Mesendoderm (in vitro differentiated cells): ENCODE data around the gene PLEKHA5.

Source experiments
- DNase-seq: peaks from one replicate; pipeline ENCODE4 v3.0.0; 2013
- H2AK5ac ChIP-seq: 2 replicates; pipeline ENCODE4 v1.6.1; 2013; ENCODE audit warnings: low read length, inconsistent platforms
- H2BK120ac ChIP-seq: 2 replicates; pipeline ENCODE4 v1.6.1; 2013; ENCODE audit warnings: low read depth, mild to moderate bottlenecking, low read length, moderate library complexity, mixed read lengths
- H2BK15ac ChIP-seq: replicated peaks from 2 replicates; pipeline ENCODE4 v1.6.1; 2013; ENCODE audit warnings: low read depth, mild to moderate bottlenecking, moderate library complexity
- H2BK5ac ChIP-seq: 2 replicates; pipeline ENCODE4 v1.6.1; 2013; ENCODE audit warnings: low read length, inconsistent platforms
- H3K18ac ChIP-seq: 2 replicates; pipeline ENCODE4 v1.6.1; 2013; ENCODE audit warnings: mild to moderate bottlenecking, low read length, mixed read lengths
- H3K23ac ChIP-seq: one replicate; pipeline ENCODE4 v1.6.1; 2013; ENCODE audit warnings: low read length
- H3K27ac ChIP-seq: 2 replicates; pipeline ENCODE4 v1.5.1; 2013; ENCODE audit warnings: low read depth, mild to moderate bottlenecking, inconsistent platforms, low read length, moderate library complexity
- H3K27me3 ChIP-seq: 2 replicates; pipeline ENCODE4 v1.6.1; 2013; ENCODE audit warnings: low read length, control low read depth, mild to moderate bottlenecking, inconsistent platforms; ENCODE audit not compliant: insufficient read depth, poor library complexity
- H3K36me3 ChIP-seq: 2 replicates; pipeline ENCODE4 v1.6.1; 2013; ENCODE audit warnings: low read length, inconsistent platforms; ENCODE audit not compliant: control insufficient read depth, insufficient read depth
- H3K4ac ChIP-seq: one replicate; pipeline ENCODE4 v1.6.1; 2013; ENCODE audit warnings: low read depth, mild to moderate bottlenecking, low read length, moderate library complexity
- H3K4me1 ChIP-seq: 2 replicates; pipeline ENCODE4 v1.6.1; 2013; ENCODE audit warnings: low read depth, low read length, inconsistent platforms; ENCODE audit not compliant: control insufficient read depth
- H3K4me2 ChIP-seq: 2 replicates; pipeline ENCODE4 v1.6.1; 2013; ENCODE audit warnings: low read length
- H3K4me3 ChIP-seq: 2 replicates; pipeline ENCODE4 v1.5.1; 2013; ENCODE audit warnings: mild to moderate bottlenecking, low read length
- H3K56ac ChIP-seq: one replicate; pipeline ENCODE4 v1.6.1; 2013; ENCODE audit warnings: low read length
- H3K79me1 ChIP-seq: 2 replicates; pipeline ENCODE4 v1.6.1; 2013; ENCODE audit warnings: low read length, inconsistent platforms
- H3K79me2 ChIP-seq: 2 replicates; pipeline ENCODE4 v1.6.1; 2013; ENCODE audit warnings: mild to moderate bottlenecking, low read length; ENCODE audit not compliant: control insufficient read depth, insufficient read depth
- H3K9ac ChIP-seq: 2 replicates; pipeline ENCODE4 v1.6.1; 2013; ENCODE audit warnings: low read length, inconsistent platforms
- H4K5ac ChIP-seq: one replicate; pipeline ENCODE4 v1.6.1; 2013; ENCODE audit warnings: low read length
- H4K8ac ChIP-seq: one replicate; pipeline ENCODE4 v1.6.1; 2013; ENCODE audit warnings: low read depth, mild to moderate bottlenecking, control low read depth, low read length, moderate library complexity
- WGBS: extraction: QIAGEN DNeasy Blood & Tissue Kit; methylation state at CpG from one replicate; pipeline ENCODE4 v1.1.7; 2013; ENCODE audit warnings: low lambda C conversion rate, missing lambda C conversion rate; ENCODE audit not compliant: insufficient coverage; ENCODE audit errors: extremely low coverage; 5-methylcytosine and 5-hydroxymethylcytosine counted together

Gene PLEKHA5

GRCh38 chr12:19140381-19141236 is 11.1 kb downstream of the PLEKHA5 start:
- no peak for DNase-seq
- H3K4ac ChIP-seq: no peak overlapping the region
- H3K79me2 ChIP-seq: peaks cover 41% of the 10 kb centered on the region
- H4K8ac ChIP-seq: no peak overlapping the region
- no peak overlapping the region for H2BK15ac ChIP-seq
- H3K23ac ChIP-seq: no peak overlapping the region
- no peak overlapping the region for H2BK120ac ChIP-seq
- H3K4me3 ChIP-seq: no peak overlapping the region
- H3K79me1 ChIP-seq: peaks cover 18% of the 10 kb centered on the region
- WGBS: no CpG with 5 or more reads among the region's 8 CpGs
- H3K27ac ChIP-seq: no peak overlapping the region
- H4K5ac ChIP-seq: no peak overlapping the region
- no peak overlapping the region for H3K56ac ChIP-seq
- H3K36me3 ChIP-seq: no peaks in the 10 kb centered on the region
- no peaks in the 10 kb centered on the region for H3K27me3 ChIP-seq
- H2AK5ac ChIP-seq: no peak overlapping the region
- H2BK5ac ChIP-seq: no peak overlapping the region
- H3K4me2 ChIP-seq: no peak overlapping the region
- H3K4me1 ChIP-seq: peaks cover 5% of the 10 kb centered on the region
- H3K18ac ChIP-seq: peak overlapping the region; percentile 18
- H3K9ac ChIP-seq: no peak overlapping the region

GRCh38 chr12:19142499-19142898 is 13.0 kb downstream of the PLEKHA5 start:
- no peaks in the 10 kb centered on the region for H3K36me3 ChIP-seq
- DNase-seq: no peak
- H3K23ac ChIP-seq: no peak overlapping the region
- no peak overlapping the region for H3K9ac ChIP-seq
- H4K8ac ChIP-seq: no peak overlapping the region
- no peaks in the 10 kb centered on the region for H3K27me3 ChIP-seq
- H3K4me1 ChIP-seq: peaks cover 5% of the 10 kb centered on the region
- H3K4ac ChIP-seq: no peak overlapping the region
- H2BK15ac ChIP-seq: no peak overlapping the region
- no peak overlapping the region for H2AK5ac ChIP-seq
- H3K4me2 ChIP-seq: no peak overlapping the region
- no peak overlapping the region for H3K56ac ChIP-seq
- peaks cover 18% of the 10 kb centered on the region for H3K79me1 ChIP-seq
- H3K18ac ChIP-seq: no peak overlapping the region
- WGBS: no CpG with 5 or more reads among the region's 2 CpGs
- H3K4me3 ChIP-seq: no peak overlapping the region
- H4K5ac ChIP-seq: no peak overlapping the region
- H3K79me2 ChIP-seq: peaks cover 42% of the 10 kb centered on the region
- no peak overlapping the region for H2BK120ac ChIP-seq
- no peak overlapping the region for H2BK5ac ChIP-seq
- no peak overlapping the region for H3K27ac ChIP-seq

GRCh38 chr12:19144287-19144686 is 14.8 kb downstream of the PLEKHA5 start:
- Histone ChIP-seq H3K4me2 (no peak overlapping the region), H2BK5ac (no peak overlapping the region), H3K4me1 (no peaks in the 10 kb centered on the region), H3K4me3 (no peak overlapping the region), H2BK120ac (no peak overlapping the region), H2AK5ac (no peak overlapping the region), H4K5ac (no peak overlapping the region), H3K4ac (no peak overlapping the region), H3K56ac (no peak overlapping the region), H3K23ac (no peak overlapping the region), H3K79me2 (peaks cover 32% of the 10 kb centered on the region), H2BK15ac (no peak overlapping the region), H3K79me1 (peaks cover 14% of the 10 kb centered on the region), H3K18ac (no peak overlapping the region), H3K36me3 (no peaks in the 10 kb centered on the region), H3K27me3 (no peaks in the 10 kb centered on the region), H3K9ac (no peak overlapping the region), H4K8ac (no peak overlapping the region), H3K27ac (no peak overlapping the region)
- WGBS: no CpG with 5 or more reads among the region's 6 CpGs
- DNase-seq: no peak

GRCh38 chr12:19144985-19145384 is 15.5 kb downstream of the PLEKHA5 start:
- no peak overlapping the region for H3K4ac ChIP-seq
- H3K36me3 ChIP-seq: no peaks in the 10 kb centered on the region
- no peak overlapping the region for H3K56ac ChIP-seq
- H3K4me2 ChIP-seq: no peak overlapping the region
- H4K8ac ChIP-seq: no peak overlapping the region
- no peak overlapping the region for H4K5ac ChIP-seq
- H2AK5ac ChIP-seq: no peak overlapping the region
- H3K18ac ChIP-seq: no peak overlapping the region
- no peaks in the 10 kb centered on the region for H3K27me3 ChIP-seq
- no peak overlapping the region for H2BK15ac ChIP-seq
- H3K9ac ChIP-seq: no peak overlapping the region
- peaks cover 36% of the 10 kb centered on the region for H3K79me2 ChIP-seq
- H3K4me1 ChIP-seq: no peaks in the 10 kb centered on the region
- no peak overlapping the region for H2BK120ac ChIP-seq
- no CpG with 5 or more reads among the region's 2 CpGs for WGBS
- no peak overlapping the region for H2BK5ac ChIP-seq
- no peak for DNase-seq
- no peak overlapping the region for H3K27ac ChIP-seq
- H3K79me1 ChIP-seq: peaks cover 15% of the 10 kb centered on the region
- H3K4me3 ChIP-seq: no peak overlapping the region
- H3K23ac ChIP-seq: no peak overlapping the region

GRCh38 chr12:19148860-19149259 is 19.3 kb downstream of the PLEKHA5 start:
- no peak overlapping the region for H2AK5ac ChIP-seq
- H2BK120ac ChIP-seq: no peak overlapping the region
- no peak overlapping the region for H3K4me2 ChIP-seq
- no peak overlapping the region for H3K56ac ChIP-seq
- DNase-seq: no peak
- H3K4ac ChIP-seq: no peak overlapping the region
- H3K4me3 ChIP-seq: no peak overlapping the region
- no peak overlapping the region for H3K18ac ChIP-seq
- no peaks in the 10 kb centered on the region for H3K36me3 ChIP-seq
- no peaks in the 10 kb centered on the region for H3K27me3 ChIP-seq
- H3K9ac ChIP-seq: no peak overlapping the region
- no peak overlapping the region for H3K23ac ChIP-seq
- H4K8ac ChIP-seq: no peak overlapping the region
- no peaks in the 10 kb centered on the region for H3K4me1 ChIP-seq
- no peak overlapping the region for H3K27ac ChIP-seq
- H4K5ac ChIP-seq: no peak overlapping the region
- H3K79me1 ChIP-seq: peaks cover 11% of the 10 kb centered on the region
- H2BK5ac ChIP-seq: no peak overlapping the region
- H2BK15ac ChIP-seq: no peak overlapping the region
- H3K79me2 ChIP-seq: peaks cover 37% of the 10 kb centered on the region
